IPS DF 6.9 (cell line): ENCODE results near the gene SFMBT2.

Experiments used
- DNase-seq: peaks from one replicate; pipeline ENCODE4 v3.0.0-alpha.2; 2013; ENCODE audit warnings: low read depth, low spot score
- H3K27ac ChIP-seq: one replicate; pipeline ENCODE4 v1.5.1; 2013; ENCODE audit warnings: low read length, control low read depth
- H3K27me3 ChIP-seq: 2 replicates; pipeline ENCODE4 v1.6.1; 2013; ENCODE audit warnings: mild to moderate bottlenecking, low read length; ENCODE audit not compliant: control insufficient read depth, insufficient read depth
- H3K36me3 ChIP-seq: 2 replicates; pipeline ENCODE4 v1.6.1; 2013; ENCODE audit warnings: low read length; ENCODE audit not compliant: control insufficient read depth, insufficient read depth
- H3K4me1 ChIP-seq: 2 replicates; pipeline ENCODE4 v1.6.1; 2013; ENCODE audit warnings: low read length; ENCODE audit not compliant: control insufficient read depth, insufficient read depth
- H3K4me3 ChIP-seq: 2 replicates; pipeline ENCODE4 v1.5.1; 2013; ENCODE audit warnings: mild to moderate bottlenecking, low read length
- H3K9me3 ChIP-seq: 2 replicates; pipeline ENCODE4 v1.6.1; 2013; ENCODE audit warnings: low read length, inconsistent platforms; ENCODE audit not compliant: control insufficient read depth, insufficient read depth
- WGBS: extraction: QIAGEN DNeasy Blood & Tissue Kit; methylation state at CpG from one replicate; pipeline ENCODE4 v1.1.7; 2013; ENCODE audit warnings: mixed read lengths, missing lambda C conversion rate; ENCODE audit not compliant: insufficient read length, insufficient coverage; 5-methylcytosine and 5-hydroxymethylcytosine counted together

SFMBT2 gene

GRCh38 chr10:7291487-7292270, 119.2 kb downstream of the SFMBT2 start:
- WGBS = no CpG with 5 or more reads among the region's 8 CpGs
- Histone ChIP-seq H3K36me3 (no peaks in the 10 kb centered on the region), H3K4me1 (peaks cover 2% of the 10 kb centered on the region; the same call in 1 of the 2 replicates), H3K9me3 (no peaks in the 10 kb centered on the region), H3K27ac (no peak overlapping the region), H3K27me3 (no peaks in the 10 kb centered on the region), H3K4me3 (no peak overlapping the region)
- no peak for DNase-seq

- H3K36me3 ChIP-seq = no peaks in the 10 kb centered on the region
- H3K27me3 ChIP-seq = no peaks in the 10 kb centered on the region
- no peak for DNase-seq
- H3K27ac ChIP-seq = no peak overlapping the region
- H3K9me3 ChIP-seq = no peaks in the 10 kb centered on the region
- no peak overlapping the region for H3K4me3 ChIP-seq
- no peaks in the 10 kb centered on the region for H3K4me1 ChIP-seq
- WGBS = 100% methylated on average over 1 of the region's 12 CpGs
Observed at GRCh38 chr10:7288060-7288690, 122.7 kb downstream of the SFMBT2 start.

GRCh38 chr10:7287377-7287776, 123.5 kb downstream of the SFMBT2 start:
- Histone ChIP-seq H3K4me1 (no peaks in the 10 kb centered on the region), H3K9me3 (no peaks in the 10 kb centered on the region), H3K36me3 (no peaks in the 10 kb centered on the region), H3K27me3 (no peaks in the 10 kb centered on the region), H3K4me3 (no peak overlapping the region), H3K27ac (no peak overlapping the region)
- DNase-seq = no peak
- WGBS = no CpG with 5 or more reads among the region's 3 CpGs

GRCh38 chr10:7285522-7286322, 125.1 kb downstream of the SFMBT2 start:
- WGBS = no CpG with 5 or more reads among the region's 6 CpGs
- H3K27me3 ChIP-seq = no peaks in the 10 kb centered on the region
- H3K4me1 ChIP-seq = no peaks in the 10 kb centered on the region
- no peak overlapping the region for H3K4me3 ChIP-seq
- DNase-seq = no peak
- H3K9me3 ChIP-seq = no peaks in the 10 kb centered on the region
- H3K27ac ChIP-seq = no peak overlapping the region
- H3K36me3 ChIP-seq = no peaks in the 10 kb centered on the region

GRCh38 chr10:7283246-7283645, 127.6 kb downstream of the SFMBT2 start:
- no peaks in the 10 kb centered on the region for H3K36me3 ChIP-seq
- no peaks in the 10 kb centered on the region for H3K27me3 ChIP-seq
- DNase-seq = no peak
- no peaks in the 10 kb centered on the region for H3K4me1 ChIP-seq
- no peak overlapping the region for H3K27ac ChIP-seq
- no CpG with 5 or more reads among the region's 2 CpGs for WGBS
- H3K9me3 ChIP-seq = no peaks in the 10 kb centered on the region
- H3K4me3 ChIP-seq = no peak overlapping the region

GRCh38 chr10:7282457-7282856, 128.4 kb downstream of the SFMBT2 start:
- whole genome bisulfite sequencing = no CpG with 5 or more reads among the region's 7 CpGs
- H3K4me3 ChIP-seq = no peak overlapping the region
- H3K9me3 ChIP-seq = no peaks in the 10 kb centered on the region
- H3K4me1 ChIP-seq = no peaks in the 10 kb centered on the region
- H3K27me3 ChIP-seq = no peaks in the 10 kb centered on the region
- H3K36me3 ChIP-seq = no peaks in the 10 kb centered on the region
- DNase-seq = no peak
- H3K27ac ChIP-seq = no peak overlapping the region

GRCh38 chr10:7281429-7281828, 129.4 kb downstream of the SFMBT2 start:
- no CpG with 5 or more reads among the region's 6 CpGs for WGBS
- Histone ChIP-seq H3K27ac (no peak overlapping the region), H3K4me3 (no peak overlapping the region), H3K36me3 (no peaks in the 10 kb centered on the region), H3K4me1 (no peaks in the 10 kb centered on the region), H3K9me3 (no peaks in the 10 kb centered on the region), H3K27me3 (no peaks in the 10 kb centered on the region)
- no peak for DNase-seq

GRCh38 chr10:7279303-7279702, 131.5 kb downstream of the SFMBT2 start:
- Histone ChIP-seq H3K27me3 (no peaks in the 10 kb centered on the region), H3K9me3 (no peaks in the 10 kb centered on the region), H3K4me3 (no peak overlapping the region), H3K36me3 (no peaks in the 10 kb centered on the region), H3K4me1 (no peaks in the 10 kb centered on the region), H3K27ac (no peak overlapping the region)
- DNase-seq = no peak
- no CpG with 5 or more reads among the region's 5 CpGs for WGBS

GRCh38 chr10:7277867-7278266, 133.0 kb downstream of the SFMBT2 start:
- Histone ChIP-seq H3K36me3 (no peaks in the 10 kb centered on the region), H3K4me3 (no peak overlapping the region)

GRCh38 chr10:7277432-7277831, 133.4 kb downstream of the SFMBT2 start:
- Histone ChIP-seq H3K4me3 (no peak overlapping the region), H3K27me3 (no peaks in the 10 kb centered on the region), H3K36me3 (no peaks in the 10 kb centered on the region), H3K4me1 (no peaks in the 10 kb centered on the region), H3K27ac (no peak overlapping the region), H3K9me3 (no peaks in the 10 kb centered on the region)
- no peak for DNase-seq
- no CpG with 5 or more reads among the region's 2 CpGs for WGBS

More at GRCh38 chr10:7277867-7278266, 133.0 kb downstream of the SFMBT2 start:
- no peaks in the 10 kb centered on the region for H3K4me1 ChIP-seq
- H3K27me3 ChIP-seq = no peaks in the 10 kb centered on the region
- no peaks in the 10 kb centered on the region for H3K9me3 ChIP-seq
- DNase-seq = no peak
- H3K27ac ChIP-seq = no peak overlapping the region
- WGBS = no CpG with 5 or more reads among the region's 6 CpGs
